ENCODE results near the gene ZSWIM5.
"Not testable (repeated sequence)": the region's sequence is repeated elsewhere in the genome, so short reads cannot be mapped to it uniquely, and the experiment has no call there.

ZSWIM5 gene

DNA sequence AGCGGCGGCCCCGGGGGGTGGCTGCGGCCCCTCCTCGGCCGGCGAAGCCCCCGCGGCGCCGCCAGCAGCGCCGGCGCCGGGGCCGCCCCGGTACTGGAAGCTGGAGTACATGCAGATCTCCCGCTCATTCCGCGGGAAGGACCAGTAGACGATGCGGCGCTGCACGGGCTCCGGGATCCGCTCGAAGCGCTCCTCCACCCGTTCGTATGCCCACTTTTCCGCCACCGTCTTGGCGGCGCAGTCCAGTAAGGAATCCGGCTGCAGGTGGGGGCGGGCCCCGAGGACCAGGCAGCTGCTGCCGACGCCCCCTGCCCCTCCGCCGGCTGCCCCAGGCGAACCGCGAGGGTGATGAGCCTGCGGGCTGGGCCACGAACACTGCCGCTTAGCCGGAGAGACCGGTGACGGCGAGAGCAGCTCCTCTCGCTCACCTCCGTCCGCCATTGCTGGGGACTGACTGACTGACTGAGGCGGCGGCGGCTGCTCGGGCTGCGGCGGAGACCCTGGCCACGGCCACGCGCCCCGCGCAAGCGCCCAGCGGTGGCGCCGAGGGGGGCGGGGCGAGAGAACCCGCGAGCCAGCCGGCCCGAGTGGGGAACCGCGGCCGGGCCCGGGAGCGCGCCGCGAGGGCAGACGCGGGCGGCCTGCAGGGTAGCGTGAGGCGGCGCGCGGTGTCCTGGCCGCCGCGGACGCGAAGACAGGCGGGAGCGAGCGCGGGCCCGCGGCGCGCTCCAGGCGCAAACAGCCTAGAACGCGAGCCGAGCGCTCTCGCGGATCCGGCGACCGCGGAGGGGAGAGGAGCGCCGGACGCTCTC, at the start of gene ZSWIM5:
TSS of gene ZSWIM5 (minus strand) at position 696 of the 812 bp plus-strand sequence. CDS start at position 441, 255 bp downstream.
- DNase-seq, result peak; percentile 68

DNA sequence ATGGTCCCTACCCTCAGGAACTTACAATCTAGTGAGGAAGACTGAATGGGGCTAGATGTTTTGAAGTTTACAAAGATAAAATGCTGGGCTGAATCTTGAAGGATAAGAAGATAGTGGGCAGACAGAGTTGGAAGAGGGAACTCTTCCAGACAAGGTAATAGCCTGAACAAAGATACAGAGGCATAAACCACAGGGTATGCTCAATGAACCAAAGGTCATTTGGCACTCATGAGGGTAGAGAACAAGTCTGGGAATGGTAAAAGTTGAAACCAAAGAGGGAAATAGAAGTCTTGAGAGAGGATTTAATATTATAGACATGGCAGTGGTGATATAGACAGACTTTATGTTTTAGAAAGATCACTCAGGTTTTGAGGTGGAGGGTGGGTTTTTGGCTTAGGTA, 48.1 kb upstream of the ZSWIM5 start:
- DNase-seq, result no peak

DNA sequence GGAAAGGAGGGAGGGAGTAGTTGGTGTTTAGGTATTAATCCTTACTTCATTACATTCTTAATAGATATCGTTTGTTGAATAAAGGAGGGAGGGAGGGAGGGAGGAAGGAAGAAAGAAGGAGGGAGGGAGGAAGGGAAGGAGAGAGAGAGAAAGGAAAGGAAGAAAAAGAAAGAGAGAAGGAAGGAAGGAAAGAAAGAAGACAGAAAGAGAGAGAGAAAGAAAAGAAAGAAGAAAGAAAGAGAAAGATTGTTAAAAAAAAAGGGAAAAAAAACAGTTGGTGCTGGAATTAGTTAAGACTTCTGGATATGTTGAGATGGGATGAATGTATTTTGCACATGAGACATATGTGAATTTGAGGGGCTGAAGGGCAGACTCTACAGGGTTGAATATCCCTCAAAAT, 44.1 kb upstream of the ZSWIM5 start:
- DNase-seq, result no peak

DNA sequence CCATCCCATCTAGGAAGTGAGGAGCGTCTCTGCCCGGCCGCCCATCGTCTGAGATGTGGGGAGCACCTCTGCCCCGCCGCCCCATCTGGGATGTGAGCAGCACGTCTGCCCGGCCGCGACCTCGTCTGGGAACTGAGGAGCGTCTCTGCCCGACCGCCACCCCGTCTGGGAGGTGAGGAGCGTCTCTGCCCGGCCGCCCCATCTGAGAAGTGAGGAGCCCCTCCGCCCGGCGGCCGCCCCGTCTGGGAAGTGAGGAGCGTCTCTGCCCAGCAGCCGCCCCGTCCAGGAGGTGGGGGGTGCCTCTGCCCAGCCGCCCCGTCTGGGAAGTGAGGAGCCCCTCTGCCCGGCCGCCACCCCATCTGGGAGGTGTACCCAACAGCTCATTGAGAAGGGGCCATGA, 41.6 kb upstream of the ZSWIM5 start:
- DNase-seq, result not testable (repeated sequence)

DNA sequence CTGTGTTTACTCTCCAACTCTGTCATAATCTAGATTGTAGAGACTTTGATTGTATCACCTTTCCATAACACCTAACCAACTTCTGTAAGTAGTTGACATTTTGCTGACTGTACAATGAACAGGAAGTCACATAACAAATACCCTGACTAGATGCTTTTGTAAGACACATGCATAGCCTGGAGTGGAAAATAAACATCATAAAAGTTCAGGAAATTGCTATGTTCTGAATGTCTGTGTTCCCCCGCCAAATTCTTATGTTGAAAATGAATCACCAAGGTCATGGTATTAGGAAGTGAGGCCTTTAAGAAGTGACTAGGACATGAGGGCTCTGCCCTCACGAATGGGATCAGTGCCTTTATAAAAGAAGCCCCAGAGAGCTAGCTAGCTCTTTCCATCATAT, 40.4 kb upstream of the ZSWIM5 start:
- DNase-seq, result no peak

DNA sequence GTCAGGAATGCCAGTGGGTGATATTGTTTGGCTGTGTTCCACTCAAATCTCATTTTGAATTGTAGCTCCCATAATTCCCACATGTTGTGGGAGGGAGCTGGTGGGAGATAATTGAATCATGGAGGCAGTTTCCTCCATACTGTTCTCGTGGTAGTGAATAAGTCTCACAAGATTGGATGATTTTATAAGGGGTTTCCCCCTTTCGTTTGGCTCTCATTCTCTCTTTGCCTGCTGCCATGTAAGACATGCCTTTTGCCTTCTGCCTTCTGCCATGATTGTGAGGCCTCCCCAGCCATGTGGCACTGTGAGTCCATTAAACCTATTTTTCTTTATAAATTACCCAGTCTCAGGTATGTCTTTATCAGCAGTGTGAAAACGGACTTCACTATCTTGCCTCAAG, 40.0 kb upstream of the ZSWIM5 start:
- not testable (repeated sequence) for DNase-seq

DNA sequence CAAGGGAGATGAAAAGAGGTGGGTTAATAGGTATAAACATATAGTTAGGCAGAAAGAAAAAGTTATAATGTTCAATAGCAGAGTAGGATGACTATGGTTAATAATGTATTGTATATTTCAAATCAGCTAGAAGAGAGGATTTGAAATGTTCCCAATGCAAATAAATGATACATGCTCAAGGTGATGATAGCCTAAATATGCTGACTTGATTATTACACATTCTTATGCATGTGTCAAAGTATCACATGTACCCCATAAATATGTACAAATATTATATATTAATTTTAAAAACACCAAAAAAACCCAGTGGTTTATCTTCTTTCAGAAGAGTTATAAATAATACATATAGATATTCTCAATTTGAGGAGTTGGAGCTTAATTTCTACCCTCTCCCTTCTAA, 38.3 kb upstream of the ZSWIM5 start:
- no peak for DNase-seq

DNA sequence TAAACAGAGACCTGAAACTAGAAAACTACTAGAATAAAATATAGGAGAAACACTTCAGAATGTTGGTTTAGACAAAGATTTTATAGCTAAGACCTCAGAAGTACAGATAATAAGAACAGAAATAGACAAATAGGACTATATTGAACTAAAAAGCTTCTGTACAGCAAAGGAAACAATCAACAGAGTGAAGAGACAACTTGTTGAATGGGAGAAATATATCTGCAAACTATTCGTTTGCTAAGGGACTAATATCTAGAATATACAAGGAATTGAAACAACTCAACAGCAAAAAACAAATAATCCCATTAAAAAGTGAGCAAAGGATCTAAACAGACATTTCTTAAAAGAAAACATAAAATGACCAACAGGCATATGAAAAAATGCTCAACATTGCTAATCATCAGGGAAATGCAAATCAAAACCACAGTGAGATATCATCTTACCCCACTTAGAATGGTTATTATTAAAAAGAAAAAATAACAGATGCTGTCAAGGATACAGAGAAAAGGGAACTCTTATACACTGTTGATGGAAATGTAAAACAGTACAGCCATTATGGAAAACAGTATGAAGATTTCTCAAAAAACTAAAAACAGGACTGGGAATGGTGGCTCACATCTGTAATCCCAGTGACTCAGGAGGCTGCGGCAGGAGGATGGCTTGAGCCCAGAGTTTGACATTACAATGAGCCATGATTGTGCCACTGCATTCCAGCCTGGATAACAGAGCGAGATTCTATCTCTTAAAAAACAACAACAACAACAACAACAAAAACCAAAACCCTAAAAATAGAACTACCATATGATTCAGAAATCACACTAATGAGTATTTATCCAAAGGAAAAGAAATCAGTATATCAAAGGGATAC, 37.3 kb upstream of the ZSWIM5 start:
- DNase-seq, result no peak

DNA sequence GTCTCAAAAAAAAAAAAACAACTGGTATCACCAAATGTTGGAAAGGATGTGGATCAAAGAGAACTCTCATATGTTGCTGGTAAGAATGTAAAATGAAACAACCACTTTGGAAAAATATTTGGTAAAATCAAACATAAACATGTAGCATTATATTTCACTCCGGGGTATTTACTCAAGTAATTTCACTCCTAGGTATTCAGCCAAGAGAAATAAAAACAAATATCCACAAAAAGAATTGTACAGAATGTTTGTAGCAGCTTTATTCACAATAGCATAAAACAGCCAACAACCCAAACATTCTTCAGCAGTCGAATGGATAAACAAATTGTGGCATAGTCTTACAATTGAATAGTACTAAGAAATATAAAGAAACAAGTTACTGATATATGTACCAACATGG, 32.4 kb upstream of the ZSWIM5 start:
- no peak for DNase-seq

DNA sequence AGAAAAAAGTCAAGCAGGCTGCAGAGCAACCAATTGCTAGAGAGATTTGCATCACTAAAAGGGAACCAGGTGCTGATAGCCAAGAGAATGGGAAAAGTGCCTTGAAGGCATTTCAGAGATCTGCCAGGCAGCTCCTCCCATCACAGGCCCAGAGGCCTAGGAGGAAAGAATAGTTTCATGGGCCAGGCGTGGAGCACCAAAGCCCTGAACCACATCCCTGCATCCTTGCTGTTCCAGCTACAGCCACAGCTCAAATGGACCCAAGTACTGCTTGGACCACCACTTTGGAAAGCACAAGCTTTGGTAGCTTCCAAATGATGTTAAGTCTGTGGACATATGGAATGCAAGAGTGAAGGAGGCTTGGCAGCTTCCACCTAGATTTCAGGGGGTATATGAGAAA, 29.7 kb upstream of the ZSWIM5 start:
- no peak for DNase-seq

DNA sequence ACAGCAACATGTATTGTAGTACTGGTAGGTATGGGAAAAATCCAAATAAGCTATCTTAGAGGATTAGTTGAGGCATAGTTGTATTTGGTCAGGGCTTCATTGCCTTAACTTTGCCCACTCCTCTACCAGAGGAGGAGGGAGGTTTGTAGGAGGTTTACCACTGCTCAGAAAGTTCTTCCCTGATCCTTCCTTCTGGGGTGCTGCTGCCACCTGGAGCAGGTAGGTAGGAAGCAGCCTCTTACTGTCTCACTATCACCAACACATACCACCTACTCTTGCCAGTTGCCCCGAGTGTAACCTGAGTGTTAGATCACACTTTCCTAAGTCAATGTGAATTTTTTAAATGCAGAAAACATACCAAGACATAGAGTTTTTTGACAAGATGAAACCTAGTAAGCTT, 24.1 kb upstream of the ZSWIM5 start:
- DNase-seq, result no peak

DNA sequence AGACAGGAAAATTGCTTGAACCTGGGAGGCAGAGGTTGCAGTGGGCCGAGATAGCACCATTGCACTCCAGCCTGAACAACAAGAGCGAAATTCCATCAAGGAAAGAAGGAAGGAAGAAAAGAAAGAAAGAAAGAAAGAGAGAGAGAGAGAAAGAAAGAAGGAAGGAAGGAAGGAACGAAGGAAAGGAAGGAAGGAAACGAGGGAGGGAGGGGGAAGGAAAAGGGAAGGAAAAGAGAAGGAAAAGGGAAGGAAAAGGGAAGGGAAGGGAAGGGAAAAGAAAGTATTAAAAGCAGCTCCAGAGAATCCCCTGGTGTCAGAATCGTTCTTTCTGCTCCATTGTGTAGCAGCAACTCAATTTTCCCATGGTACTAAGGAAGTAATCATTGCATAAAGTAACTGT, 19.2 kb upstream of the ZSWIM5 start:
- DNase-seq, result no peak

DNA sequence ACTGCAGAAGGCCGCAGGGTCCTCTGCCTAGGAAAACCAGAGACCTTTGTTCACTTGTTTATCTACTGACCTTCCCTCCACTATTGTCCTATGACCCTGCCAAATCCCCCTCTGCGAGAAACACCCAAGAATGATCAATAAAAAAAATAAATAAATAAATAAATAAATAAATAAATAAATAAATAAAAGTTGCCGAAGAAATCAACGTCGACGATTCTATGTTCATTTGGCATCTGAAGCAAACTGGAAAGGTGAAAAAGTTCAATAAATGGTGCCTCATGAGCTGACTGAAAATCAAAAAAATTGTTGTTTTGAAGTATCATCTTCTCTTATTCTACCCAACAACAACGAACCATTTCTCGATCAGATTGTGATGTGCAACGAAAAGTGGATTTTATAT, 17.3 kb upstream of the ZSWIM5 start:
- not testable (repeated sequence) for DNase-seq

DNA sequence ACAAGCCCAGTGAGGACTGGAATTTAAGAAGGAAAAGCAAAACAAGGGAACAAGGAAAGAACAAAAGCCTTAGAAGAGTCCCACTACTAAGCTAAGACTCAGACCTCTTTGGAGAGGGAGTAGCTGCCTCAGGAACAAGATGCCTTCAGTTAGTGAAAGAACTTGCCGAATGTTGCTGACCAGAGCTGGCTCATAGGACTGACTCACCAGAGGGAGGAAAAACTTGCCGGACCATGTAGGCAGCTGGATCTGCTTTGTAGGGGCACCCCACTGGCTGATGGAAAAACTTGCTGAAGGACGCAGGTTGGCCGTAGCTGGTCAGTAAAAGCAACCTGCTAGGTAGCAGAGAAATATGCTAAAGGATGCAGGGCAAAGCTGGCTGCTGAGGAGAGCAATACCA, 15.3 kb upstream of the ZSWIM5 start:
- no peak for DNase-seq

DNA sequence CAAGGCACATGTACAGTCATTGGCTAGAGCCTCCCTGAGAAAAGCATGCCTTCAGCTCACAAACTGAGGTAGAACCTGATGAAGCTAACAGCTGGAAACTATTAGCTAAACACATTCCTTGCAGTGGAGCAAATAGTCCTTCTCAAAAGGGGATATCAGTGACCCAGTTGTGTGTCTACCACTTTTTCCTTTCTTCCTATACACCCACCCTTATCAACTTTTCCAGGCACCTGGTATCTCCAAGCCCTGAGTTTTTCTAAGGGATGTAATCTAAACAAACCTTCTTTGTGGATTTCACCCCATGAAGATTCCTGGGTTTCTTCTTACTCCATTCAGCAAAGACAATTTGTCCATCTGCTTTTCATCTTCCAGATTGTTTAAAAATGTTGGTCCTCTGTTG, 10.5 kb upstream of the ZSWIM5 start:
- DNase-seq, result no peak

DNA sequence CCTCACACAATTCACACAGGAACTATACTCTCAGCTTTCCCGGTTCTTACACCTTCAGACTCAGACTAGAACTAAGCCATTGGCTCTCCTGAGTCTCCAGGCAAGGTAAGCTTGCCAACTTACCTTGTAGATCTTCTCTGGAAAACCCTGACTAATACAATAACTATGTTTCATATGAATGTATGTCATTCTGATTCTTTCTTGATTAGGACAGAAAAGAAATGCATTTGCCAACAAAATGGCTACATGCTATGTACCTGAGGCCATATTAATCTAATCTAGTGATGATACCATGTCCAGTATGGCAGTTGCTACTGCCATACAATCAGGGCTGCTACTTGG, 9.8 kb upstream of the ZSWIM5 start:
- no peak for DNase-seq

DNA sequence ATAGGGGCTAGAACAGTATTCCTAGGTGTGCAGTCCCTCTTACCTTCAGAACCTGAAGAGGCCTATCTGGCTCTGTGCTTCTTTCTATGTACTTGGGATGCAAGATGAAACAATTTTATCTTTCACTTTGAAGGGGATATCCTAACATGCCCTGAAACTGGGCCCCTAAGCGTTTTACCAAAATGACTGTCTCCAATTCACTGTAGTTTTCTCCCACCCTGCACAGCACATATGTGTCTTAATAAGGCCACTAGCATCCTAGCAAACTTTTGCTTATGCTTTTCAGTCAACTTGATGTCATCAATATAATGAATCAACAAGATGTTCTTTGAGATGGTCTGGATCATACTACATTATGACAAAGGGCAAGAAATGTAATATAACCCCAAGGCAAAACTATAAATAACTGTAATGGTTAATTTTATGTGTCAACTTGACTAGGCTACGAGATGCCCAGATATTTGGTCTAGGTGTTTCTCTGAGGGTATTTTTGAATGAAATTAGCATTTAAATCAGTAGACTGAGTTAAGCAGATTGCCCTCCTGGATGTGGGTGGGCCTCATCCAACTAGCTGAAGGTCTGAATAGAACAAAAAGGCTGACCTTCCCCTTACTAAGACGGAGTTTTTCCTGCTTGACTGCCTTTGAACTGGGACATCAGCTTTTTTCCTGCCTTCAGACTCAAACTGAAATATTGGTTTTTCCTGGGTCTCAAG, 9.2 kb upstream of the ZSWIM5 start:
- DNase-seq, result no peak

DNA sequence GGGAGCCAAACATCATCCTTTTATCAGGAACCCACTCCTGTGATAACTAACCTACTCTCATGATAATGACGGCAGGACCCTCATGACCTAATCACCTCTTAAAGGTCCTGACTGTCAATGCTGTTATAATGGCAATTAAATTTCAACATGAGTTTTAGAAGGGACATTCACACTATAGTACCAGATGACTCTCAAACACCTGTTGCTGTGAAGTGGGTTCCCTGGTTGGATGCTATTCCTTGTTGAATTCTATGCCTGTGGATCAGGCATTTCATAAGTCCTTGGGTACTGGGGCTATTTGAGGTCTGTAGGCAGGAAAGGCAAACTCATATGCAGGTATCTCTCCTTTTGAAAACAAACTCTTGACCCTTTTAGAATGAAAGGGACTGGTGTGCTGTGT, 7.5 kb upstream of the ZSWIM5 start:
- no peak for DNase-seq

DNA sequence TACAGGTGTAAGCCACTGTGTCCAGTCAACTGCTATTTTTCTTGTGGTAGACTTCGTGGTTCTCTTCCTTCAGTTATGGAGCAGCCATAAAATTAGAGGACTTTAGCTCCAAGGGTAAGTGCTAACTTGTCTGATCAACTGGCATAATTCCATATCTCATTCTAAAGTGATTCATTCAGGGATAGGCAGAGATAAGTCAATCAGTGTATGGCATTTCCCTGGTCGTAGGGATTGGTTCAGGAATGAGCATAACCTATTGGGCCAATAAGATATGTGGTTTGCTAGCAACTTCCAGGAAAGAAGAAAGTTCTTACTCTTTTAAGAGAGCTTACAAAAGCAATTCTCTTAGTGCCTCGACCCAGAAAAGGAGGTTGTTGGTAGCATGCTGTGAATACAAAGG, 4.7 kb upstream of the ZSWIM5 start:
- DNase-seq, result no peak

DNA sequence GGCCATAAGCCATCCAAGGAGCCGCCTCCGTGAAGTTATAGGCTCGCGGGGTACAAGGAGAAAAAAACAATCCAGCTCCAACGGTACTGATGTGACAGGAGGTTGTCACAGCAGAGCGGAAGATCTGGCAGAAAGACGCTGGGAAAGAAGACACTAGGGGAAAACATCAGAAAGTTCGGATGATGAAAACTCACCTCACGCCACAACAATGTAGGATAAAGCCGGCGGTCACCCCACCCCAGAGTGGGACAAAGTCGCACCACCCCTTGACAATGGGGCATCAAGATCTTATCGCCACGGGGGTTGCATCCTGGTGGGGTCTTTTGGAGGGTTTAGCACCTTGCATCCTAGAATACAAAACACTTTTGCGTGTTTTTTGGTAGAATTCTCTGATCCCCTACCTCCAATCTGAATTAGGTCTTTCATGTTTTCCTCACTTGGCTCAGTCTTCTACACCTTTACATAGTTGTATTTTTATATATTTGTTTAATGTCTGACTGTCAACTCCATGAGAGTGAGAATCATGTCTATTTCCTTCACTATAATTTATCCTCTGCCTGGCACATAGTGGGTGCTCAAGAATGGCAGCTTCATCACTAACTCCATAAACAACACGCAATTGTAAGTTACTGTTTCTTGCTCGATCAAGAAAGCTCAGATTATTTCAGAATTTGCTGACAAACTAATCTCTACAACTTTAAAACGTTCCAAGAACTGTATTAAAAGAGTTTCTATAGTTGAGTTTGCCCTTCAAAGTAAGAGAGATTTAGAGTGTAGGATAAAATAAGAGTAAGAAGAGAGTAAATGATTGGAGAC, 611 bp upstream of the ZSWIM5 start:
- no peak for DNase-seq

DNA sequence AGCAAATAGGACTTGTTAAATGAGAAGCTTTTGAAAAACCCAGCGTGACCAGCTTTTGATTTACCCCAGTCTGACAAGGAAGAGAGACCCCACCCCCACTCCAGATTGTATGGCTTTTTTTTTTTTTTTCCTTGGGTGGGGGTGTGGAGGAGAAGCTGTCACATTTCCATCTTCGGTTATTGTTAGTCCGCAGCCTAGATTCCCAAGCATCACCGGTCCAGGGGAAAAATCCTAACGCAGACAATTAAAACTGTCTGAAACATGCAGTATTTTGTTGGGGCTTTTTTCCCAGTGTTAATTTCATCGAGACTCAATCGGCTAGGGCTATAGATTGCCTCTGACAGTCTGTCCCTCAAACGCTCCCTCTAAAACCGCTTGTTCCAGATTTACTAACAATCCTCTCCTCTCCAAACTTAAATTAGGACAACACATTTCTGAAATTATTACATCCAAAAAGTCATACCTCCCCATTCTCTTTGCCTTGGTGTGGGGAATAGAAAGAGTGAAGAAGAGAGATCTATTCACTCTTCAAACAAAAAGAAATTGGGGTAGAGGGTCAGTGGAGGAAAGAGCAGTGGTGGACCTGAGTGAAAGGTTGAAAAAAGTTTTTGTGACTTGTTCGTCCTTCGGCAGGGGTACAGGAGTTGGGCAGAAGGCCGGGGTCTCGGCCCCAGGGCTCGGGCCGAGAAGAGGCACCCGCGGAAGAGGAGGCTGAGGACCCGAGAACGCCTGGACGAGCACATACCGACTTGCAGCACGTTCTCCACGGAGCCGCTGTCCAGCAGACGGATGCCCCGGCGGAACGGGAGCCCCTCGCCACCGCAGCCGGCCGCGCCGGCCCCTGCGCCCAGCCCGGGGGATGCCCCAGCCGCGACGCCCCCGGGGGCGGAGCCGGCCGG, 1.1 kb downstream of the ZSWIM5 start:
- no peak for DNase-seq

Measured in CD4-positive, alpha-beta T cell treated with Interleukin-15 for 1 hour (primary cell).